ENCODE results near the gene CAPZA1.

CAPZA1 gene

DNA sequence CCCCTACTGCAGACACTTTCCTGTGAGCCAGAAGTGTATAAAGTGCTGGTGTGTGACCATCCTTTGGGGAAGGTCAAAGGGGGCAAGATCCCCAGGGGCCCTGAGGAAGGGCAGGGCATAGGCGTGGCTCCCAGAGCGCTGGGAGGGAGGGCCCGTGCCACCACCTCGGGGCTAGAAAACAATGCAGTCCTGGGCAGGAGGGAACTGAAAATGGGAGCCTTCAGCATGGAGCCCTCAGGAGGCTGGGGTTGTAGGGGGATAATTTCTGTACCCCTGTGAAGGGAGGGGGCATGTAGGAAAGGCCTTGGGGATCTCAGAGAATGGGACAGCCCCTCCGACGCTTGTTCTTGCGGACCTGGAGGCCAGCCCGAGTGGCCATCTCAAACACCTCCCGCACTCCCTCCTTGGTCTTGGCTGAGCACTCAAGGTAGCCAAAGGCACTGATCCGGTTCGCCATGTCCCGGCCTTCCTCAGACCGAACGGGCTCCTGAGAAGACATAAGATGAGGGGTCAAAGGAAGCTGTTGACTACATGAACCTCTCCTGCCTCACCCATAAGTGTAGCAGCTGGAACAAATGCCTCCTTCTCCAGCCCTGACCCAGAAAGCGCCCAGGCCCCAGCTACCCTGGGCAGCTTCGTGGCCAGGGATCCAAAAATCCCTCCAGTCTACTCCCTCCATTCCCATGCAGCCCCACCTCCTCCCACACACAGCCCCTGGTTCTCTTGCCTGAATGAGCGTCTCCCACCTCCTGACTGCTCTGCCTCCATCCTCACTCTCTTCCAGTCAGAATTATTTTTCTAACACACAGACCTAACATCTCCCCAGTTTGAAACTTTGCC is 81.8 kb downstream of the CAPZA1 start:
- no peak for DNase-seq (ENCODE audit: low read depth in 3 of 3)

DNA sequence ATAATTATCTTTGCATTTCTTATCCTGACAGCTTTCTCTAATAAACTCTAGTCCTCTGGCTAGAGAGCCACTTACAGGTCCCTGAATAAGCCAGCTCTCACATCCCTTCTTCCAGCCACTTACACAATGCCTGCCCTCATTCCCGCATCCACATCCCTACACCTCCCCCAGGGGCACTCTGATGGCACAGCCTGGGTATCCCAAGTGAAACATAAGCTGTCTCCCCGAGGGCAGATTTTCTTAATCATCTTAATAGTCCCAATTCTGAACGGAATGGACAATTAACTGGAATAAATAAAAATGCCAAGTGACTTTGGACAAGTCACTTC is 82.4 kb downstream of the CAPZA1 start:
- no peak for DNase-seq (ENCODE audit: low read depth in 3 of 3)

DNA sequence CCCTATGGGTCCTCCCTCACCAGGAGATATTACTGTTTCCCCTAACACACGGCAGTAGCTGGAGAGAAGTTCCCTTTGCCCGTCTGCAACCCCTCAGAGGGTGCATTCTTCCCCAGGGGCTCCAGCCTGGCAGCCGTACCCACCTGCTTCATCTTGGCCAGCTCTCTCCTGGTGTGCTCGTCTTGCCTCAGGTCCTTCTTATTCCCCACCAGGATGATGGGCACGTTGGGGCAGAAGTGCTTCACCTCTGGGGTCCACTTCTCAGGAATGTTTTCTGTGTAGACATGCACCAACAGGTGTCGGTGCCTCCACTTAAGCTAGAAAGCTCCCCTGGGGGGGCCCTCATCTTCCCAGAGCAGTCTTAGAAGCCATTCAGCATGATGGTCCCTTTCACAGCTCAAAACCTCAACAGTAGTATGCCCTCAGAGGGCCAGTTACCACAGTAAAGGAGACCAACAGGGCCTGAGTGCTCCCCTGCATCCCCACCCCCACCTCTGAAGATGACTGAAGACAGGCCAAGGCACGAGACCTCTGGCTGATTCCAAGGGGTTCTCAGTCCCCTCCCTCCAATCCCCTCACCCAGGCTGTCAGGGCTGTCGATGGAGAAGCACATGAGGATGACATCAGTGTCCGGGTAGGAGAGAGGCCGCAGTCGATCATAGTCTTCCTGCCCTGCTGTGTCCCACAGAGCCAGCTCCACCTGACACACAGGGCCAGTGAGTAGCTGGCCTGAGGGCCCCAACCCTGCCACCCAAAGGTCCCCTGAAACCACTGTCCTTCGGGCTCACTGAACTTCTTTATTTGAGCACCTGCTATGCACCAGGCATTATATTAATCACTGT is 83.0 kb downstream of the CAPZA1 start:
- DNase-seq (ENCODE audit: low read depth in 3 of 3), result no peak

DNA sequence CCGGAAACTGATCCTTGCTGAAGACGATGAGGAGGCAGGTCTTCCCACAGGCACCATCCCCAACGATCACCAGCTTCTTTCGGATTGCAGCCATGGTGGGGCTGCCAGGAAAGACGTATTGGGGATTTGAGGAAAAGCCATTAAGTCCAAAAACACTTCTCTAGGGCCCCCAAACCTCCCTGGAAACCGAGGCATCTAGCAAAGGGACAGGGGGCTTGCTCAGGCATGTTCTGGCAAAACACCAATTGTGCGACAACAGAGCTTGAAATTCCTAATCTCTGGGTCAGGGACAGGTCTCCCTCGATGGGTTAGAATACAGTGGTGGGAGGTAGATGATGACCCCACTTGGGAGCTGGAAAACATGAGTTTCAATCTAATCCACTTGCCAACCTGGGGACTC is 84.1 kb downstream of the CAPZA1 start:
- no peak for DNase-seq (ENCODE audit: low read depth in 3 of 3)

DNA sequence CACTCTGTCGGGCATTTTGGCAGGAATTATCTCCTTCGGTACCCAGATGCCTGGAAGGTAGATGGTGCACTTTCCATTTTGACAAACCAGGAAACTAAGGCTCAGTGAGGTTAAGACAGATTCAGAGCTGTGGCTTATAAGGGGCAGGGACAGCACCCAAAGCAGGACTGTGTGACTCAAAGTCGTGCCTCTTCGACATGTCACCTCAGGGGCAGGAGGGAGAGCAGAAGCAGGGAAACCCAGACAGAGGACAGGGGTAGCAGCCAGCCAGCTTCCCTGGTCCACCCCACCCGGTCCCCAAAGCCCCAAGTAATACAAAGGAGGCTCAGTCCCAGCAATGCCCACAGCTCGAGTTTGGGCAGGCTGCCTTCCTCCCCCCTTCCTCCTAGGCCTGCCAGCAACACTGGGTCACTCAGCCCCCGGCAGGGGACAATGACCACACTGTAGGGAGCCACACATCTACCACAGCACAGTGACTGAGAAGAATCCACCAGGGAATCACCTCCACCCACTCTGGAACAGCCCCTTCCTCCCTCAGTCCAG is 84.8 kb downstream of the CAPZA1 start:
- DNase-seq (ENCODE audit: low read depth in 3 of 3), result no peak

DNA sequence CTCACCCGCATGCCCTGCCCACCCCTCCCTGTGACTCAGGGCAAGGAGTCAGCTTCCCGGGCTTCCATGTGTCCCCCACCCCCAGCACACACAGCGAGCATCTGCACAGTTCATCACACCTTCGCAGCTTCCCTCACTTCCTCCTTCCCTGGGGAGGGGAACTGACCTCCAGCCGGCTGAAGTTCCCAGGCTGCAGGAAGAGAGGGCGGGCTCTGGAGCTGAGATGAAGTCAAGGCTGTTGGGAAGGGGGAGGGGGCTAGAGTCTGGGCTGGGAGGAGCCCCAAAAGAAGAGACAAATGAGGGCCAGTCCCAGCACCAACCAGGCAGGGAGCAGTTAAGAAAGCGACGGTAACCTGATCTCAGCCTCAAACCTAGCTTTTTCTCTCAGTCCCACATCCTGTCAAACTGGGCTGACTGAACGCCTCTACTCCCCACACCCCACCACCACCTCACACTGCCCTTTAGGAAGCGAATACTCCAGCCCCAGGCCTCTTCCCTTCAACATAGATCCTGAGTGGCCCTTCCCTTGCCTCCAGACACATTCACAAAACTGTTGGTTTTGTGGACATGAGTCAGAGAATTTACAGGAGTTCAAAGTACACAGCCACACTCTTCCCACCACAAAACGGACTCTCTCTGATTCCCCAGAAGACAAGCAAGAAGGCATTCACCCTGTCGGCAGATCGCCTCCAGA is 85.4 kb downstream of the CAPZA1 start:
- no peak for DNase-seq (ENCODE audit: low read depth in 3 of 3)

DNA sequence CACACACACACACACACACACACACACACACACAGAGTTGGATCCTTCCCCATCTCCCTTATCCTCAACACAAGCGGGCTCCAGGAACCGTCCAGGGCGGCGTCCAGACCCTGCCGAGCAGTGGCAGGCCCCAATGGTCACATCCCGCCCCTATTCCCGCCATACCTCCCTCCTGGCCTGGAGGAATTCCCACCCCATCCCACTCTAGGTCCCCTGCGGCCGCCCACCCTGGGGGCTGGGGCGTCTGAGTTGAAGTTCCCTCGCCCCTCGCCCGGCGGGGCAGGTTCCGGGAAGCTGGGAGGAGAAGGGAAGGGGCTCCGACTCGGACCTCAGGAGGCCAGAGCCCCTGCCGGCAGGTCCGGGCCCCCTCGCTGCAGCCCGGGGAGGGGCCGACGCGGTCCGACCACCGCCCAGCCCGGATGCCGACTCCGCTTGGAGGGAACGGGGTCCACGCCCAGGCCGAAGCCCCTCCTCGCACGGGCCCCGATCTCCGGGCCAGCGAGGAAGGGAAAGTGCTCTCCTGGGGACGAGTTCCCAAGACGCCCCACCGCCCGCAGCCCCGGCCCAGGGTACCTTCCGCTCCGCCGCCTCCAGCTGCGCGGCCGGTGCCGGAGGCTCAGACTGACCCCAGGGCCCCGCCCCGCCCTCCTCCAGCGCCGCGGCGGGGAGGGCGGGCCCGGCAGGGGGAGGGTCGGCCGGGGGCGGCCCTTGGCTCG is 87.0 kb downstream of the CAPZA1 start, which contains the start of gene RHOC:
Gene RHOC (minus strand): TSS at position 623 of the 716 bp plus-strand sequence. CDS start 3,328 bp downstream, outside the sequence.
- no peak for DNase-seq (ENCODE audit: low read depth in 3 of 3)

DNA sequence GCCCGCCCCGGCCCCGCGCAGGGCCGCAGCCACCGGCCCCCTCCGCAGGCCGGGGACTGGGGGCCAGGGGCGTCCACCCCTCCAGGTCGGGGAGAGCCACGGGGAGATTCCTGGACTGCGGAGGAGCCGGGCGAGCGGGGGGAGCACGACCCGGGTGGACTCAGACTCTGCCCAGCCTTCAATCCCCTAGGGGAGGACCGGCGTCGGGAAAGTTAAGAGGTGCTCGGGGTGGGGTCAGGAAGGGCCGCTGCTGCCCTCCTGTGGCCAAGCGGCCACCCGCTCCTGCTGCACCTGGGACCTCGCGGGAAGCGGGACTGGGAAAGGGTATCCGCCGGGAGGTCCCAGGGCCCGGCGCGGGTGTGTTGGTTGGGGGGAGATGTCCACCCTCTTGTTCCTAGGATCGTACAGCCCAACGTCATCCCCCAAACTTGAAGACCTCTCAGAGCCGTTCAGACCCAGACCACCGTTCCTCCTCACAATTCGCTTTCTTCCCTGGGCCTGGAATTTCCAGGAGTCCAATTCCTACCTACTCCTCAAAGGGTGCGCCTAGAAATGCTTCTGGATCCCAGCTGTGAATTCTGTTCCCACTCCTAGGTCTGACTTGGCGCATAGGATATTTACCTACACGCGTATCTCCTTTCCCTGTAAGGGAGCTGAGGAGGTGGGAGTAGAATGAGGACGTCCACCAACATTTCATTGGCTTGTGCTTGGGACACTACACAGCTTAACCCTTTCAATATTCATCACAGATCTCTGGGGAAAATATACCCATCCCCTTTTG is 87.8 kb downstream of the CAPZA1 start:
- peak in 2 of 3 donors; percentile 52 to 68 for DNase-seq (ENCODE audit: low read depth in 3 of 3)

DNA sequence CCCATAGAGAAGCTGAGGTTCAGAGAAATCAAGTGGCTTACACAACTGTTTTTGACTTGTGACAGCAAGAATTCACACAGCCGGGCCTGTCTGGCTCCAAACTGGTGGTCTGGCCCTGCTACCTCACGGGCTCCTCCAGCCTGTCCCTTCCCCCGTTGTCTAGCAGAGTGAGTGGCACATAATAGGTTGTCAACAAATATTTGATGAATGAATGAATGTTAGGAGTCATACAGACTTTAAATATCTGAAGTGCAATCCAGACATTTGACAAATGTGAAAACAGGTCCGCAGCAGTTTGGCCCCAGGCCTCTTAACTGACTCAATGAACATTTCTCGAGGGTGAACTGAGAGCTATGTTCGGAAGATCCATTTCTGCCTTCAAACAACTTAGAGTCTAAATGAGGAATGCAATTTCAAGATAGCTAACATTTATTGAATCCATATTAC is 88.4 kb downstream of the CAPZA1 start:
- DNase-seq (ENCODE audit: low read depth in 3 of 3), result no peak

DNA sequence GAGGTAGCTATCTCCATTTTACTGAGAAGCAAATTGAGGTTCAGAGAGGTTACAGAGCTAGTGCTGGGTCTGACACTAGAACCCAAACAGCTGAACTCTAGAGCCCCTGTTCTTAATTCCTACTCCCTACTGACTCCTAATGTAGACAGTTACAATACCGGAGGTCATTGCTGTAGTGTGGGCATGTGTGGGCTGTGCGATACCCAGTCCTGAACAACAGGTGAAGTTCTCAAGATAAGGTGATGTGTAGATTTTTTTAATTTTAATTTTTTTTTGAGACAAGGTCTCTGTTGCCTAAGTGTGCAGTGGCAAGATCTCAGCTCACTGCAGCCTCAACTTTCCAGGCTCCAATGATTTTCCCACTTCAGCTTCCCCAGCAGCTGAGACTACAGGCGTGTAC is 88.9 kb downstream of the CAPZA1 start:
- no peak for DNase-seq (ENCODE audit: low read depth in 3 of 3)

DNA sequence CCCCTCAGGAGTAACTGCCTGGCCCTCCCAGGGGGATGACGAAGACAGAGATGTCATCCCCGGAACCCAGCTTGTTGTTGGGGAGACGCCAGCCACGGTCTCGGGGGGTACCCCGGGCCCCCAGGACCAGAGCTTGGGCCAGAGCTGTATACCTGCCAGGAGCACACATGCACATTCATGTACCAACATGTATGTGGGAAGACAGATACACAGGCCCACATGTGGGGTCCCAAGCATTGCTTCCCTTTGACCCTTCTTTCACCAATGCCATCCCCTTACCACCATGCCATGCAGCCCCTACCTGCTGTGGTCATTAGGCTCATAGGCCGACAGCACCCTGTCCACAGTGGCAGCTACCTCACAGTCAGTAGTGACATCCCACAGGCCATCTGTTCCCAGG is 90.5 kb downstream of the CAPZA1 start:
- DNase-seq (ENCODE audit: low read depth in 3 of 3), result no peak

DNA sequence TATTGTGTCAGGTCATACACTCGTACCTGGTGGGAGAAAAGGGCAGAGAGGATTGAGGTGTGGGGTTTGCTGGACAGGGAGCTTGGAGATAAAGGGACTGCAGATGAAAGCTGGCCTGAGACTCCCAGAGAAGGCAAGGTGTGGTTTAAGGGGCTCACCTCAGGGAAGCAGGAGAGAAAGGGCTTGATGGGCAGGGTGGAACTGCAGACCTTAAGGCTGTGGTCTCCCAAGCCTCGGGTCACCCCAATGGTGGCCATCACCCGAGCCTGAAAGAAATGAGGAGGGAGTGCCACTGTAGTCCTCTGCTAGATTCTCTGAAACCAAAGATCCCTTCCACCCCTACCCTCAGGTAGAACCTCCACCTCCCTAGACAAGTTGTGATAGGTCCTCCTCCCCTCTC is 91.0 kb downstream of the CAPZA1 start:
- no peak for DNase-seq (ENCODE audit: low read depth in 3 of 3)

DNA sequence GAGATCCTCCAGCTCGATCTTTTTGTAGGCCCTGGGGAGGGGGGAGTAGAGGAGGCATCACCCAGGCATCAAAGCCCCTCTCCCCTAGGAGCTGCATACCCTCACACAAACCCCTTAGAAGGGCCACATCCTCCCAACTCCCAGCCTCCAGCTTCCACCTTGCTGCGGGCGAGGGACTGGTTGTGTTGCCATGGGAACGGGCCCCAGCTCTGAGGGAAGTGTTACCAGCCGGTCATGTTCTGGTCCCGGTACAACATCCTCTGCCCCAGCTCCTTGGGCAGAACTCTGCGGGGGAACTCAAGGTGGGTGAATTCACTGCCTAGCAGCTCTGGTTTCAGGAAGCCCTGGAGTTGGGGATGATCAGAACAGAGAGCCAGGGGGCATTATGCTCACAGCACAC is 91.4 kb downstream of the CAPZA1 start:
- DNase-seq (ENCODE audit: low read depth in 3 of 3), result no peak

DNA sequence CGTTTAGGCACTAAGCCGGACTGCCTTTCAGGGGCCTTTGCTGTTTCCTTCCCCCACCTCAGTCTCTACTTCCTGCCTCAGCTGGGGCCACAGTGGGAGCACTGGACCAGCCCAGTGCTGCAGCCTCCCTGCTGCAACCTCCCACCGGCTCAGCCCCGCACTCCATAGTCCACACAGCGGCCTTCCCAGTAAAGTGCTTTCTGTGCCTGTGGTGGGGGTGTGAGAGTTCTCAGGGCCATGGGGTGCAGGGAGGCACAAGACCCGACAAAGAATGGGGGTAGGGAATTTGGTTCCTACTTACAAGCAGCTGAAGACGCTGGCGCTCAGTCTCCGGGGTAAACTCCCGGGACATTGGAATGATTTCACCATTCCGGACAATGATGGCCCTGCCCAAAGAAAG is 92.0 kb downstream of the CAPZA1 start:
- DNase-seq (ENCODE audit: low read depth in 3 of 3), result no peak

DNA sequence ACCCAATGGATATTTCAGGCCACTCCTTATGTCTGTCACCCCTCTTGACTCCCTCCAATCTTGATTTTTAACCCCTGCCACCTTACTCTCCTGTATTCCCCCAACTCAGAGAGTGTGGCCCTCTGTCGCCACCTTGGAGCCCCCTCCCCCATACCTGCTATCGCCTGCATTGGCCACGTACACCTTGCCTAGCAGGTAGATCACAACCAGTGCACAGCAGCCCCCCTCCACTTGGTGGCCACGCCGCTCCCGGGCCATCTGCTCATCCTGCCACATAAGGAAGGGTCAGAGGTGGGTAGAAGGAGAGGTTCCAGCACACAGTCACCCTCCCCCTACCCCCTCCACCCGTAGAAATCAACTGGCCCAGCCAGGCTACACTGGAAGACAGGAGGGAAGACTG is 92.6 kb downstream of the CAPZA1 start:
- DNase-seq (ENCODE audit: low read depth in 3 of 3), result no peak

DNA sequence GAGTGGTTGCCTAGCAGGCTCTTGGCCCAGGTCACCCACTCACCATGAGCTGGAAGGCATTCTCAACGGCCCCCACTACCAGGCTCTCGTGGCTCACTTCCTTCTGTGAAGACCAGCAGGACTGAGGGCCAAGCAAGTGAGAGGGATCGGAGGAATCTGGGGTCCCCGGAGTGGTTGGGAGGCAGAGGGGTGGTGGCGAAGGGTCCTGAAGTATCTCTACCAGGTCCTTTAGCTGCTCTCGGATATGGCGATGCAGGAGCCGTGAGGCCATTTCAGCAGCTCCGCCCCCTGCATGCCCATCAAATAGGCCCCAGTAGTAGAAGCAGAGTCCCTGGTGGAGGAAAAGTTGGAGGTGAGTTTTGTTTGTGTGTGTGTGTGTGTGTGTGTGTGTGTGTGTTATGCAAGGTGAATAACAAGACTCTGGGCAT is 93.1 kb downstream of the CAPZA1 start:
- no peak for DNase-seq (ENCODE audit: low read depth in 3 of 3)

DNA sequence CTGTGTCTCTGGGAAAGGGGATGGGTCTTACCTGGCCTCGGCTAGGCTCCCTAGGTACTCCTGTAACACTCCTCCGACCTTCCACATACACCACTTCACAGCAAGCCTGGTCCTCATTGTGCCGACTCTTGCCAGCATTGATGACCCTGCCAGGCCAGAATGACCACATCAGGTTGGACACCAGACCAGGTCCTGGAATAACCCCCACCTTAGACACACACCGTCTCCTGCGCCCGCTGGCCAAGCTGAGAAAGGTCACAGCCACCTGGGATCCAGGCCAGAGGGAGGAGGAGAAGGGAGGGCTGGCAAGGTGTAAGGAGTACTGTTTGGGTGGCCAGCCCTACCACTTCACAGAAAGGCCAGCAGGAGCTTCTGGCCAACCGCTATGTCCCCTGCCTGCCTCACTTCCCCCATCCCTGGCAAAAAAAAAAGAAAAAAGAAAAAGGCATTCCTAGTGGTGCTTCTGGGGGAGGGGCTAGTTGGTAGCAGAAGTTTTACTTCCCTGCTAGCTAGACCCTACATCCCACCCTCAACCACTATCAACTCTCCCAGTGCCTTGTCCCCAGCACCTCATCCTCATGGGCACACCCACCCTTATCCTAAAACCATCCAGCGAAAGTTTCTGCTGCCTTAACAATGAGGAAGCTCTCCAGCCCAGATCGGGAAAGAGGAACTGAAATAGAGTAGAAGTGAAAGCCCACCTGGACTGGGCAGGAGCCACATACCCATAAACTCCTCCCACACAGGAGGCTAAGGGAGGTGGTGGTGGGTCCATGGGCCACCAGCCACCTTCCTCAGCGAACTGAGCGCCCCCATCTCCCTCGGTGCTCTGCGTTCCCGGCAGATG is 94.1 kb downstream of the CAPZA1 start:
- no peak for DNase-seq (ENCODE audit: low read depth in 3 of 3)

DNA sequence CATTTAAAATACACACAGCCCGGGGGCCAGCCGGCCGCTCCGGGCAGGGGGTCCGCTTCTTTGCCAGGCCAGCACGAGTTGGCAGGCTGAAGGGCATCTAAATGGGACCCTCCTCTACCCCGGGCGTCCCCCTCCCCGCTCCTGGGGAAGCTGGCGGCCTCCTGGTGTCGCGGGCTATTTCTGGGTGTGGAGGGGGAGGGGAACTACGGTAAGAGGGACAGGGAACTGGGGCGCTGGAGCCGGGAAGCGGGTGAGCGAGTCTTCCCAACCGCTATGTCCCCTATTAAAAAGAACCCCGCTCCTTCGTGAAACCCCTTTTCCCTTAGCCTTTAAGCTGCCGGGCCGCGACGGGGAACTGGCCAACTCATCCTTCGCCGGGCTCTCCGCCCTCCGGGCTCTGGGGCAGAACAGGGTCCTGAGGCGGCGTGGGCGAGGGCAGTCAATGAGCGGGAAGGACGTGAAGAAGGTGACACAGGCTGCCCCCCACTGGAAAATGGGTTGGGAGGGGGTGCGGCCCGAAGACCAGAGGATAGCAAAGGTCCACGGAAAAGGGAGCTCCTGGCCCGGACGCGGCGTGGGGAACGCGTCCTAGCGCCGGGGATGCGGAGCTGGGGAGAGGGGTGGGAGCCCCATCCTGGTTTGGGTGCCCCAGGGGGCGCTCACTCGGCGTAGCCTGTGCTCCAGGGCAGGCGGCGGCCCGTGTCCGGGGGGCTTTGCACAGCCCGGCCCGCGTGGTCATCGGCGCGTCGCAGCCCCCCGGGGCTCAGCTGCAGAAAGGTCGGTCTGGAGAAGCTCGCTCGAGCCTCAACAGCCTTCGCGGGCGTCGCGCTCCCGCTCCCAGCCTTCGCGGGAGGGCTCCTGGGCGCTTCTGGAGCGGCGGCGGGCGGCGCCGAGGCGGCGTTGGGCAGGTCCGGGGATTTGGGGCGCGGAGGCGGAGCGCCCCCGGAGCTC is 95.0 kb downstream of the CAPZA1 start:
- no peak for DNase-seq (ENCODE audit: low read depth in 3 of 3)

Measured in stimulated activated CD4-positive, alpha-beta T cell treated with anti-CD3 and anti-CD28 coated beads, TNF-alpha, amount 100 ng/mL, for 48 hours (primary cell).